Fibroblast of villous mesenchyme (primary cell): ENCODE measurements around the gene NCKAP5. TPM values are rescaled to one million over a fixed set of nuclear protein-coding genes. Genes with fewer than 3 reads are reported as not detected.
A peak's percentile ranks its signal among the peaks of the same experiment; 100 is the strongest.

Experiments used
- DNase-seq: peaks from one replicate; pipeline ENCODE4 v3.0.0-alpha.2; 2010; ENCODE audit warnings: low read depth
- H3K4me3 ChIP-seq: 2 replicates; pipeline ENCODE4 v1.5.1; 2011; ENCODE audit warnings: low read depth, mild to moderate bottlenecking, low read length
- CTCF ChIP-seq: IDR thresholded peaks from 2 replicates; pipeline ENCODE4 v1.5.1; 2012; ENCODE audit warnings: low read depth, mild to moderate bottlenecking, low read length; ENCODE audit not compliant: insufficient read depth
- total RNA-seq: library from RNA; depleted of rRNA; stranded (reverse); fragments of >200 nt; gene quantifications from 2 replicates; pipeline ENCODE4 v1.2.3, GENCODE V29; 2012

NCKAP5 gene
- total RNA-seq, 1 donor, result 47.9 TPM

GRCh38 chr2:133200684-133201421 lies 367.4 kb downstream of the NCKAP5 start:
- DNase-seq, result peak; percentile 86
- no peak overlapping the region for H3K4me3 ChIP-seq
- no peak for TF ChIP-seq CTCF

- no peak overlapping the region for H3K4me3 ChIP-seq
- DNase-seq, result no peak
- no peak for TF ChIP-seq CTCF
Observed at GRCh38 chr2:133198678-133199077, 369.6 kb downstream of the NCKAP5 start.

GRCh38 chr2:133197156-133197555 lies 371.1 kb downstream of the NCKAP5 start:
- no peak overlapping the region for H3K4me3 ChIP-seq
- DNase-seq, result no peak
- no peak for TF ChIP-seq CTCF

GRCh38 chr2:133194777-133195335 lies 373.4 kb downstream of the NCKAP5 start:
- no peak for DNase-seq
- TF ChIP-seq CTCF, result no peak
- H3K4me3 ChIP-seq, result no peak overlapping the region

GRCh38 chr2:133194362-133194655 lies 374.0 kb downstream of the NCKAP5 start:
- DNase-seq, result no peak
- TF ChIP-seq CTCF, result no peak
- H3K4me3 ChIP-seq, result no peak overlapping the region

- peak; percentile 19 for DNase-seq
Observed at GRCh38 chr2:133193544-133194361, 374.5 kb downstream of the NCKAP5 start.

More at GRCh38 chr2:133193544-133194361, 374.5 kb downstream of the NCKAP5 start:
- no peak overlapping the region for H3K4me3 ChIP-seq
- no peak for TF ChIP-seq CTCF
